Bone marrow (tissue), 2 donors: Measurements from ENCODE around the gene RTF2.
"Not testable (repeated sequence)": the region's sequence is repeated elsewhere in the genome, so short reads cannot be mapped to it uniquely, and the experiment has no call there.

Experiments
- DNase-seq, 2 donors: peaks; one replicate each; lab custom pipeline; 2025; lab: John Stamatoyannopoulos, UW

Gene RTF2

GRCh38 chr20:56488566-56488965 is 20.1 kb downstream of the RTF2 start:
- no peak for DNase-seq

- no peak for DNase-seq
These were observed 32.7 kb downstream of the RTF2 start for GRCh38 chr20:56501116-56501515.

GRCh38 chr20:56503916-56504315 is 35.5 kb downstream of the RTF2 start:
- no peak for DNase-seq

- no peak for DNase-seq
These were observed 36.1 kb downstream of the RTF2 start for GRCh38 chr20:56504373-56505005.

- DNase-seq: no peak
These were observed 37.7 kb downstream of the RTF2 start for GRCh38 chr20:56506103-56506502.

GRCh38 chr20:56511926-56512325 is 43.5 kb downstream of the RTF2 start:
- DNase-seq: no peak

- no peak for DNase-seq
These were observed 45.0 kb downstream of the RTF2 start for GRCh38 chr20:56513161-56514150.

GRCh38 chr20:56516631-56517030 is 48.2 kb downstream of the RTF2 start:
- no peak for DNase-seq

- DNase-seq: no peak
These were observed 48.8 kb downstream of the RTF2 start for GRCh38 chr20:56517211-56517610.

- no peak for DNase-seq
These were observed 49.2 kb downstream of the RTF2 start for GRCh38 chr20:56517641-56518040.

- no peak for DNase-seq
These were observed 49.7 kb downstream of the RTF2 start for GRCh38 chr20:56518126-56518525.

- no peak for DNase-seq
These were observed 50.4 kb downstream of the RTF2 start for GRCh38 chr20:56518721-56519398.

GRCh38 chr20:56519551-56519950 is 51.1 kb downstream of the RTF2 start:
- DNase-seq: no peak

GRCh38 chr20:56520180-56520579 is 51.8 kb downstream of the RTF2 start:
- DNase-seq: no peak

GRCh38 chr20:56520746-56521354 is 52.4 kb downstream of the RTF2 start:
- DNase-seq: not testable (repeated sequence)

GRCh38 chr20:56522311-56522710 is 53.9 kb downstream of the RTF2 start:
- DNase-seq: no peak

- not testable (repeated sequence) for DNase-seq
These were observed 56.0 kb downstream of the RTF2 start, which contains the start of gene FAM209A for GRCh38 chr20:56524444-56524843. TSS of gene FAM209A (plus strand) at chr20:56524744. CDS start at chr20:56524809, 65 bp downstream.

GRCh38 chr20:56527521-56527920 is 59.1 kb downstream of the RTF2 start:
- no peak for DNase-seq

- not testable (repeated sequence) for DNase-seq
These were observed 64.5 kb downstream of the RTF2 start, which contains the start of gene FAM209B for GRCh38 chr20:56532946-56533345. TSS of gene FAM209B (plus strand) at chr20:56533246. CDS start at chr20:56533342, 96 bp downstream.

- DNase-seq: no peak
These were observed 69.6 kb downstream of the RTF2 start for GRCh38 chr20:56537997-56538396.

GRCh38 chr20:56540415-56540814 is 72.0 kb downstream of the RTF2 start:
- DNase-seq: no peak

- no peak for DNase-seq
These were observed 74.1 kb downstream of the RTF2 start for GRCh38 chr20:56542489-56543030.
